HCT116 (cell line): ENCODE results near the gene CCDC57. TPM values are rescaled to one million over a fixed set of nuclear protein-coding genes. Genes with fewer than 3 reads are reported as not detected.

Experiments used
- ATAC-seq: fragments of 200-7000 bp; cut with Tn5 transposase; 2 replicates; pipeline ENCODE4 v1.9.1; 2020; ENCODE audit warnings: mild to moderate bottlenecking, moderate library complexity
- BruUV-seq: library from RNA; stranded (reverse); fragments of 400-500 nt; replicated peaks from 2 replicates; lab custom pipeline; 2021; lab: Mats Ljungman, UMichigan
- CTCF ChIA-PET: fragments of 300-600 bp; sonication (Branson Sonifier 250); formaldehyde crosslinking; loops from one replicate; lab custom pipeline; 2021; ENCODE audit warnings: antibody characterized with exemption; lab: Charles Lee
- POLR2A ChIA-PET: fragments of 300-600, 350-600 bp; sonication (Branson Sonifier 250); formaldehyde crosslinking; loops from one replicate; lab custom pipeline; 2021; ENCODE audit warnings: antibody characterized with exemption; lab: Charles Lee
- RAD21 ChIA-PET, 2 experiments: fragments of 300-600 bp; sonication (Branson Sonifier 250); formaldehyde crosslinking; loops; one replicate each; lab custom pipeline; 2023; ENCODE audit warnings: low total read pairs in 2 of 2; ENCODE audit not compliant: uncharacterized antibody in 2 of 2, unreplicated experiment in 2 of 2, low non-redundant PET in 1 of 2; lab: Charles Lee
- DNase-seq: peaks from one replicate; pipeline ENCODE4 v3.0.0-alpha.2; 2010; ENCODE audit warnings: low read depth, low spot score
- H2AFZ ChIP-seq: fragments of 200-600 bp; shearing (Covaris generic), sonication (generic); 2 replicates; pipeline ENCODE4 v1.6.1; 2017; ENCODE audit warnings: low read depth, mixed run types, mixed read lengths, antibody characterized with exemption, low read length; ENCODE audit not compliant: poor library complexity, severe bottlenecking
- H3K27ac ChIP-seq: 2 replicates; pipeline ENCODE4 v1.5.1; 2012; ENCODE audit warnings: low read depth, low read length
- H3K27me3 ChIP-seq: fragments of 200-600 bp; sonication (generic); 2 replicates; pipeline ENCODE4 v1.6.1; 2016; ENCODE audit warnings: mixed run types, low read length, mixed read lengths; ENCODE audit not compliant: insufficient read depth
- H3K36me3 ChIP-seq, 2 experiments: fragments of 200-500 bp in 1 of 2; fragments of 200-600 bp in 1 of 2; sonication (Bioruptor generic) in 1 of 2; sonication (generic) in 1 of 2; 2 replicates each; pipeline versions ENCODE4 v1.5.1 to v1.6.1; 2014 to 2016; ENCODE audit warnings: low read length in 2 of 2, inconsistent platforms in 1 of 2, mixed read lengths in 1 of 2, mixed run types in 1 of 2; ENCODE audit not compliant: insufficient read depth in 2 of 2, control insufficient read depth in 1 of 2
- H3K4me1 ChIP-seq, 2 experiments: fragments of 200-600 bp in 1 of 2; sonication (generic) in 1 of 2; 2 replicates each; pipeline versions ENCODE4 v1.5.1 to v1.6.1; 2012 to 2017; ENCODE audit warnings: low read length in 2 of 2, inconsistent platforms in 1 of 2, mild to moderate bottlenecking in 1 of 2, mixed read lengths in 1 of 2, mixed run types in 1 of 2, moderate library complexity in 1 of 2; ENCODE audit not compliant: insufficient read depth in 2 of 2, control insufficient read depth in 1 of 2
- H3K4me2 ChIP-seq: fragments of 200-600 bp; sonication (generic); 2 replicates; pipeline ENCODE4 v1.6.1; 2017; ENCODE audit warnings: mixed run types, low read length, mixed read lengths
- H3K4me3 ChIP-seq, 2 experiments: fragments of 200-600 bp in 1 of 2; sonication (generic) in 1 of 2; replicated peaks in 1 of 2; 2 replicates each; pipeline ENCODE4 v1.5.1; 2011 to 2016; ENCODE audit warnings: low read length in 2 of 2, control low read depth in 1 of 2, low read depth in 1 of 2, mild to moderate bottlenecking in 1 of 2, mixed read lengths in 1 of 2, mixed run types in 1 of 2
- H3K79me2 ChIP-seq: fragments of 200-600 bp; sonication (generic); 2 replicates; pipeline ENCODE4 v1.6.1; 2017; ENCODE audit warnings: mild to moderate bottlenecking, mixed run types, low read length, moderate library complexity, mixed read lengths; ENCODE audit not compliant: insufficient read depth
- H3K9ac ChIP-seq: fragments of 200-600 bp; sonication (generic); 2 replicates; pipeline ENCODE4 v1.6.1; 2016; ENCODE audit warnings: low read length, mixed read lengths
- H3K9me2 ChIP-seq: fragments of 200-600 bp; sonication (generic), shearing (Covaris generic); 2 replicates; pipeline ENCODE4 v1.6.1; 2017; ENCODE audit warnings: mixed run types, mild to moderate bottlenecking, moderate library complexity; ENCODE audit not compliant: insufficient read depth
- H3K9me3 ChIP-seq, 2 experiments: fragments of 200-500 bp in 1 of 2; fragments of 200-600 bp in 1 of 2; sonication (Bioruptor generic) in 1 of 2; sonication (generic) in 1 of 2; 2 replicates each; pipeline ENCODE4 v1.6.1; 2014 to 2017; ENCODE audit warnings: low read length in 2 of 2, mixed read lengths in 2 of 2, inconsistent platforms in 1 of 2, low read depth in 1 of 2, mild to moderate bottlenecking in 1 of 2, mixed run types in 1 of 2, moderate library complexity in 1 of 2; ENCODE audit not compliant: control insufficient read depth in 1 of 2, insufficient read depth in 1 of 2
- H4K20me1 ChIP-seq: fragments of 200-600 bp; sonication (generic), shearing (Covaris generic); 2 replicates; pipeline ENCODE4 v1.6.1; 2017; ENCODE audit warnings: mixed run types, mild to moderate bottlenecking, moderate library complexity; ENCODE audit not compliant: insufficient read depth
- CEBPB ChIP-seq: IDR thresholded peaks from 2 replicates; pipeline ENCODE4 v1.6.1; 2012; ENCODE audit warnings: low read depth
- EGR1 ChIP-seq: IDR thresholded peaks from 2 replicates; pipeline ENCODE4 v1.6.1; 2012; ENCODE audit warnings: low read depth
- ELF1 ChIP-seq: IDR thresholded peaks from 2 replicates; pipeline ENCODE4 v1.6.1; 2012; ENCODE audit warnings: low read depth, borderline replicate concordance
- FOSL1 ChIP-seq: IDR thresholded peaks from 2 replicates; pipeline ENCODE4 v1.6.1; 2012; ENCODE audit warnings: low read depth
- MAX ChIP-seq: IDR thresholded peaks from 2 replicates; pipeline ENCODE4 v1.6.1; 2012
- POLR2AphosphoS5 ChIP-seq: IDR thresholded peaks from 2 replicates; pipeline ENCODE4 v1.6.1; 2011; ENCODE audit warnings: mild to moderate bottlenecking, low read depth, low read length, moderate library complexity
- SIN3A ChIP-seq: IDR thresholded peaks from 2 replicates; pipeline ENCODE4 v1.6.1; 2012; ENCODE audit warnings: low read depth
- SRF ChIP-seq: IDR thresholded peaks from 2 replicates; pipeline ENCODE4 v1.6.1; 2012; ENCODE audit warnings: low read depth
- YY1 ChIP-seq: IDR thresholded peaks from 2 replicates; pipeline ENCODE4 v1.6.1; 2011; ENCODE audit warnings: low read length, low read depth, moderate library complexity, mild to moderate bottlenecking; ENCODE audit not compliant: insufficient replicate concordance; ENCODE audit errors: extremely low read depth
- ZNF274 ChIP-seq: fragments of 200-500 bp; sonication (Bioruptor generic); IDR thresholded peaks from 2 replicates; pipeline ENCODE4 v1.6.1; 2014; ENCODE audit warnings: mild to moderate bottlenecking, low read depth, low read length, inconsistent platforms
- intact Hi-C: fragments of 100-400 bp; cut with micrococcal nuclease; formaldehyde crosslinking; loops from 2 replicates; pipeline ENCODE4 v1.10.0; 2022
- total RNA-seq: library from RNA; stranded (reverse); gene quantifications from one replicate; pipeline ENCODE4 v1.2.1, GENCODE V29; 2021; ENCODE audit not compliant: unreplicated experiment
- TF ChIP-seq, protein P1 (sequence below): IDR thresholded peaks from 2 replicates; pipeline ENCODE4 v1.6.1; 2012; ENCODE audit warnings: low read depth
- TF ChIP-seq, protein P2 (sequence below): IDR thresholded peaks from 2 replicates; pipeline ENCODE4 v1.6.1; 2011; ENCODE audit warnings: mild to moderate bottlenecking, low read length, moderate library complexity; ENCODE audit not compliant: insufficient replicate concordance; ENCODE audit errors: extremely low read depth

CCDC57 gene
- total RNA-seq, 1 experiment from 2014 or later = 143 TPM

- intact Hi-C loops = no loop called here
- H3K4me2 ChIP-seq = no peak overlapping the region
Measured at GRCh38 chr17:82200135-82200534, 12.5 kb downstream of the CCDC57 start.

More at GRCh38 chr17:82200135-82200534, 12.5 kb downstream of the CCDC57 start:
- no peaks in the 10 kb centered on the region for H4K20me1 ChIP-seq
- ATAC-seq (no peak), DNase-seq (no peak)
- H3K27ac ChIP-seq = no peak overlapping the region
- no peaks in the 10 kb centered on the region for H3K9me2 ChIP-seq
- peaks cover 5% of the 10 kb centered on the region; the same call in 1 of the 2 replicates for H3K79me2 ChIP-seq
- CTCF ChIA-PET = interaction anchor here (1.2 kb wide), 1 partner anchor 170 kb away, joined by 3 read pairs; no protein-coding TSS in a partner anchor
- H3K9ac ChIP-seq = no peak overlapping the region
- TF ChIP-seq, protein P1, sequence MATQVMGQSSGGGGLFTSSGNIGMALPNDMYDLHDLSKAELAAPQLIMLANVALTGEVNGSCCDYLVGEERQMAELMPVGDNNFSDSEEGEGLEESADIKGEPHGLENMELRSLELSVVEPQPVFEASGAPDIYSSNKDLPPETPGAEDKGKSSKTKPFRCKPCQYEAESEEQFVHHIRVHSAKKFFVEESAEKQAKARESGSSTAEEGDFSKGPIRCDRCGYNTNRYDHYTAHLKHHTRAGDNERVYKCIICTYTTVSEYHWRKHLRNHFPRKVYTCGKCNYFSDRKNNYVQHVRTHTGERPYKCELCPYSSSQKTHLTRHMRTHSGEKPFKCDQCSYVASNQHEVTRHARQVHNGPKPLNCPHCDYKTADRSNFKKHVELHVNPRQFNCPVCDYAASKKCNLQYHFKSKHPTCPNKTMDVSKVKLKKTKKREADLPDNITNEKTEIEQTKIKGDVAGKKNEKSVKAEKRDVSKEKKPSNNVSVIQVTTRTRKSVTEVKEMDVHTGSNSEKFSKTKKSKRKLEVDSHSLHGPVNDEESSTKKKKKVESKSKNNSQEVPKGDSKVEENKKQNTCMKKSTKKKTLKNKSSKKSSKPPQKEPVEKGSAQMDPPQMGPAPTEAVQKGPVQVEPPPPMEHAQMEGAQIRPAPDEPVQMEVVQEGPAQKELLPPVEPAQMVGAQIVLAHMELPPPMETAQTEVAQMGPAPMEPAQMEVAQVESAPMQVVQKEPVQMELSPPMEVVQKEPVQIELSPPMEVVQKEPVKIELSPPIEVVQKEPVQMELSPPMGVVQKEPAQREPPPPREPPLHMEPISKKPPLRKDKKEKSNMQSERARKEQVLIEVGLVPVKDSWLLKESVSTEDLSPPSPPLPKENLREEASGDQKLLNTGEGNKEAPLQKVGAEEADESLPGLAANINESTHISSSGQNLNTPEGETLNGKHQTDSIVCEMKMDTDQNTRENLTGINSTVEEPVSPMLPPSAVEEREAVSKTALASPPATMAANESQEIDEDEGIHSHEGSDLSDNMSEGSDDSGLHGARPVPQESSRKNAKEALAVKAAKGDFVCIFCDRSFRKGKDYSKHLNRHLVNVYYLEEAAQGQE = no peak
- no peak for TF ChIP-seq MAX
- TF ChIP-seq YY1 = no peak
- TF ChIP-seq FOSL1 = no peak
- TF ChIP-seq POLR2AphosphoS5 = no peak
- TF ChIP-seq EGR1 = no peak
- no peak for TF ChIP-seq SIN3A
- TF ChIP-seq SRF = no peak
- TF ChIP-seq ZNF274 = no peak
- TF ChIP-seq, protein P2, sequence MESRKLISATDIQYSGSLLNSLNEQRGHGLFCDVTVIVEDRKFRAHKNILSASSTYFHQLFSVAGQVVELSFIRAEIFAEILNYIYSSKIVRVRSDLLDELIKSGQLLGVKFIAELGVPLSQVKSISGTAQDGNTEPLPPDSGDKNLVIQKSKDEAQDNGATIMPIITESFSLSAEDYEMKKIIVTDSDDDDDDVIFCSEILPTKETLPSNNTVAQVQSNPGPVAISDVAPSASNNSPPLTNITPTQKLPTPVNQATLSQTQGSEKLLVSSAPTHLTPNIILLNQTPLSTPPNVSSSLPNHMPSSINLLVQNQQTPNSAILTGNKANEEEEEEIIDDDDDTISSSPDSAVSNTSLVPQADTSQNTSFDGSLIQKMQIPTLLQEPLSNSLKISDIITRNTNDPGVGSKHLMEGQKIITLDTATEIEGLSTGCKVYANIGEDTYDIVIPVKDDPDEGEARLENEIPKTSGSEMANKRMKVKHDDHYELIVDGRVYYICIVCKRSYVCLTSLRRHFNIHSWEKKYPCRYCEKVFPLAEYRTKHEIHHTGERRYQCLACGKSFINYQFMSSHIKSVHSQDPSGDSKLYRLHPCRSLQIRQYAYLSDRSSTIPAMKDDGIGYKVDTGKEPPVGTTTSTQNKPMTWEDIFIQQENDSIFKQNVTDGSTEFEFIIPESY = no peak
- TF ChIP-seq CEBPB = no peak
- TF ChIP-seq ELF1 = no peak
- peaks cover 31 to 33% of the 10 kb centered on the region in 2 experiments; a peak in 3 of 4 replicates for H3K36me3 ChIP-seq
- no peaks in the 10 kb centered on the region for H3K27me3 ChIP-seq
- H2AFZ ChIP-seq = no peak overlapping the region
- BruUV-seq = no TSS peak
- H3K4me1 ChIP-seq = peaks cover 14 to 17% of the 10 kb centered on the region in 2 experiments
- RAD21 ChIA-PET = no interaction called here
- no peak overlapping the region for H3K4me3 ChIP-seq
- POLR2A ChIA-PET = no interaction called here
- no peaks in the 10 kb centered on the region for H3K9me3 ChIP-seq
